Measurements from ENCODE around the gene SCGB2A2.
A peak's percentile ranks its signal among the peaks of the same experiment; 100 is the strongest.

Gene SCGB2A2

DNA sequence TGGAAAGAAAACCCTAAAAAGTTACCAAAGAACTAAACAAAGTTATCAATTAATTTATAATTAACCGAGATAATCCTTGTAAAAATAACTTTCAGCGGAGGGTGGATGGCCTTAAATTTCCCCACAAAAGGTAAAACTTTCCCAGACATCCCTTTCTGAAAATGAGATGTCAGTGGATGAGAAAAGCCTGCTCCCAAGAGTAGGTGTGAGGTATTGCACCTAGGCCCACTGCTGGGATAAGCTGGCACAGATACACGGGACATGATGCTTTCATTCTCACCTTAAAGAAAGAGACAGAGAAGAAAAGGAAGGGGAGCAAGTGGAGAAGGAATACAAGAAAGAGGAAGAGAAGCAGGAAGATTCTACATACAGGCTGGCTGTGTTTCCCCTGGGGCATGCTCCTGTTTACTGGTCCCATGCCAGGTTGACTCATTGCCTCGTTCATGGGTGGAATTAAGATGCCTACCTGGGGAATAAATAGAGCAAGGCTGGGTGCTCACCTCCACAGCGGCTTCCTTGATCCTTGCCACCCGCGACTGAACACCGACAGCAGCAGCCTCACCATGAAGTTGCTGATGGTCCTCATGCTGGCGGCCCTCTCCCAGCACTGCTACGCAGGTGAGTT lies at the start of gene SCGB2A2:
SCGB2A2 (plus strand) TSS at position 505 of the 625 bp plus-strand sequence; CDS start at position 564, 59 bp downstream.
- no peak for DNase-seq

DNA sequence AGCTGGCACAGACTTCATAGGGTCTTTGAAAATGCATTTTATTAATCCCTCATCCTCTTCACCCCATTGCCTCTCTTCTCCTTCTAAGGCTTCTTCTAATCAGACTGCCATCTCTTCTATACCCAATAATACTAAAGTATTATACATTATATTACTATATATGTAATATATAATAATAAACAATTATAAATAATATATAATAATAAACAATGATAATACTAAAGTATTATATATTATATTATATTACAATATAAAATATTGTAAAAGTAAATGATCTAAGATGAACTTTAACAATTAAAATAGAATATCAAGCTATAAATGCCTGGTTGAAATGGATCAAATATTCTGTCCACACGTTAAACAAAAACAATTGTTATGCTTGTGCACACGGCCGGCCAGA lies 48.5 kb upstream of the SCGB2A2 start:
- DNase-seq, result no peak

DNA sequence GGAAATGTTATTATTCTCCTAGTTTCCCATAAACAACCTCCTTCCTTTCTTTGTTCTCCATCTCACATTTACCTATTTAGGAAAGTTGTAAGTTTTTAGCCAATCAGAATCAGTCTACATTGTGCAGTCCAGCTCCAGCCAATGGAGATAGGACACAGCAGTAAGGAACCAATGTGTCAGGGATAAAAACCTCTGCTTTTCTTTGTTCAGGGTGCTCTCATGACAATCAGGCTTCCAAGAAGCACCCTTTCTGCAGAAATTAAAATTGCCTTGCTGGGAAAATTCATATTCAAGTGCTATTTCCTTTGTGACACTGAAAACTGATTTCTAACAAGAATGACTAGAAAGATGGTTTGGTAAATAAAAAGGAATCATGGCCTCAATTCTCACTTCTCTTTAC lies 46.9 kb upstream of the SCGB2A2 start:
- no peak for DNase-seq

DNA sequence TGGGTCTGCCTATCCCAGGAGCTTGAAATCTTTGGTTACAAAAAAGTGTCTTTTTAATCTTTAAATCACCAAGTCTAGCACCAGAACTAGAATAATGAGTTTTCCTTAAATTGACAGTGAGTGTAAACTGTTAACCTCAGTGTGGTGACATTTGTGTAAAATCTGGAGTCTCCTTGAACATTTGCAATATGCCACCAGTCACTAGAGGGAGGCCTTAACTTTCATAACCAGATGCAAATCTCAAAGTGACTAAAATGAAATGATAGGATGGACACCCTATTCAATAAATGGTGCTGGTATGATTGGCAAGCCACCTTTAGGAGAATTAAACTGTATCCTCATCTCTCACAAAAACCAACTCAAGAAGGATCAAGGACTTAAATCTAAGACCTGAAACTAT lies 36.2 kb upstream of the SCGB2A2 start:
- no peak for DNase-seq

DNA sequence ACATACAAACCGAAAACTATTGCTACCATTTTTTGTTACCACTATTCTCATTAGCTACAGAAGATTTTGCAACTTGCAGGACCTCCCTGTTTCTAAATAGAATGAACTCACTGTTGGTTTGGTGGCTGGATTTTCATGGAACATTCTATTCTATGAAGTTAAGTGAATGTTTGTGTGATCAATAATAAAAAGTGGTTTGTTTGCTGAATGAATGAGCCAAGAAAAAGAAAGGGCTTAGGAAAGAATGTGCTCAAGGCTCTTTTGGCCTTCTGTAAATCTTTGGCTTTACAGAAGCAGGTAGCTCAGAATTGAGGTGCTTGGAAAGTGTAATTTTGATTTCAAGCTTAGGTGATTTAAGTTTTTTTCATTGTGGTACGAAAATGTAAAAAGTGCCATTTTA lies 33.8 kb upstream of the SCGB2A2 start:
- no peak for DNase-seq

DNA sequence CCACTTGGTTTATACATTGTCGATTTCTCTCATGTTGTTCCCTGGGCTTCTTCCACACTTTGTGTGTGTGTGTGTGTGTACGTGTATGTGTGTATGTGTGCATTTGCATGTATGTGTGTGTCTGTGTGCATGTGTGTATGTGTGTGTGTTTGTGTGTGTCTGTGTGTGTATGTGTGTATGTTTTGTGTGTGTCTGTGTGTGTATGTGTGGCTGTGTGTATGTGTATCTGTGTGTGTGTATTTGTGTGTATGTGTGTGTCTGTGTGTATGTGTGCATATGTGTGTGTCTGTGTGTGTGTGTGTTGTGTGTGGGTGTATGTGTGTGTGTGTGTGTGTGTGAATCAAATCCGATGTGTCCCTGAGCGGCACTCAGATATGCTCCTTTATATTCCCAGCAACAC lies 32.5 kb upstream of the SCGB2A2 start:
- no peak for DNase-seq

DNA sequence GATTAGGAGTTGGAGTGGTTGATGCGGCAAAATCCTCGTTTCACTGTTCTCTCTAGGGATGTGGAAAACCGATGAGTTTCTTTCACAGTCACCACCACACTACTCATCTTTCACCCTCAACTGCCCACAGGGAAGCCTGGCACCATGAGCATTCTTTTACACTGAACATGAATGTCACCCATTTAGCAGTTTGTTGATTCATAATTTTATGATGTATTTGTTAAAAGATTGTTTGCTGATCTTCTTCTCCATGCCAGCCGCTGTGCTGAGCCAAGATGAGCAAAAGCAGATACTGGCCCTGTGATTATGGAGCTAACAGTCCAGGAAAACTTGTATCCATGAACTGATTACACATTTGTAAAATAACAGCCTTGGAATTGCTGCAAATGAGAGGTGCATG lies 31.8 kb upstream of the SCGB2A2 start:
- DNase-seq, result no peak

DNA sequence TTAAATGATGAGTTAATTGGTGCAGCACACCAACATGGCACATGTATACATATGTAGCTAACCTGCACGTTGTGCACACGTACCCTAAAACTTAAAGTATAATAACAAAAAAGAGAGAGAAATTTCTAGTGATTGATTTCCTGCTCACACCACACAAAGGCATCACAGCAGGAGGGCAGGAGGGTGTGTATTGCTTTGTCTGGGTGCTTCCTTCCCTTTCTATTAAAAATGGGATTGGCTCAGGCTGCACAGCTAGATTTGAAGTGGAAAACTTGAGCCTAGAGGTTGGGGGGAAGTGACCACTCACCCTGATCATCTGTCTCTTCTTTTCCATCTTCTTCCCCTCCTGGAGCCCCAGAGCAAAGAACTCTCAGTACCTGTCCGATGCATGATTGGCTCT lies 28.9 kb upstream of the SCGB2A2 start:
- DNase-seq, result no peak

DNA sequence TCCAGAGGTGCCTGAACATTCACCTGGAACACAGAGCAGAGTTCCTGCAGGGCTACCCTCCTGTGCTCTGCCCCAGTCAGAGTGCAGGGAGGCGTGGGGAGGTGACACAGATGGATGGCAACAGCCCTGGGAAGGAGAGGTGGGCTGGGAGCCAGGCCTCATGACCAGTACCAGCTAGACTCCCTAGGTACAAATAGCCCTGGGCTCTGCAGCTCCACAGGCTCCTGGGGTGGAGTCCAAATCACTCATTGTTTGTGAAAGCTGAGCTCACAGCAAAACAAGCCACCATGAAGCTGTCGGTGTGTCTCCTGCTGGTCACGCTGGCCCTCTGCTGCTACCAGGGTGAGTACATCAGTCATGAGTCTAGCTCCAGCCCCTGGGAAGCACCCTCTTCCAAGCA lies 27.9 kb upstream of the SCGB2A2 start, which contains the start of gene SCGB1D2:
SCGB1D2 (plus strand) TSS at position 219 of the 400 bp plus-strand sequence; CDS start at position 288, 69 bp downstream.
- peak in 1 of 2 experiments; percentile 46 for DNase-seq

DNA sequence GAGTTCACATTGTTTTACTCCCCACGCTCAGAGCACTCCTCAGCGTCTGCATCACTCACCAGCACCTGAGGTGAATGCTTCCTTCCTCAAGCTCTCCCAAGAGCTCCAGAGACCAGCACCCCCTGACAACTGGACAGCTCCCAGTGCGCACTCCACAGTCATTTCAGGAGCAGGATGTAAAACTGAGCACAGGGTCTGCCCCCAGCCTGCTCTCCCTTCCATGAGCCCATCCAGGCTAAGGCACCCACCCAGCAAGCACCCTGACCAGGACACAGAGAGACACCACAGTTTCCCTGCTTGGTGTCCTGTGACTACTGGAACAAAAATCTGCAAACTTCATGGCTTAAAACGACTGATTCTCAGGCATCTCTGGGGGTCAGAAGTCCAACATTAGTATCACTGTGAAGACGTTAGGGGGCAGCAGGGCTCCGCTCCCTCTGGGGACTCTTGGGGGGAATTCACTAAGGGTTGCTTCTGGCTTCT lies 24.6 kb upstream of the SCGB2A2 start:
- DNase-seq, result no peak

DNA sequence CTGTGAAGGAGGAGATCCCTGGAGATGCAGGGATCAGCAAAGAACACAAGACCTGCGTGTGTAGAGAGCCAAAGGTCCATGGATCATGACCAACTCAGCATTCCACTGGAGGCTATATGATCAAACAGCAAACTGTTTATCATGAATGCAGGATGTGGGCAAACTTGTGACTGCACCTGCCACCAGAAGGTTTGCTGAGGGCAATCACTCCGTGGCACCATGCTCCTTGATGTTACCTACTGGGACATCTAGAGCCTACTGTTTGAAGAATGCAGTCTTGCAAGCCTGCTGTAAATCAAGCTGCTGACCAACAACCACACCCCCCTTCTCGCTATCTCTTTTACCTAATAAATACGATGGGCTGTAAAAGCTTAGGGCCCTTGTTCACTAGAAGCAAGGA lies 18.3 kb upstream of the SCGB2A2 start:
- DNase-seq, result no peak

DNA sequence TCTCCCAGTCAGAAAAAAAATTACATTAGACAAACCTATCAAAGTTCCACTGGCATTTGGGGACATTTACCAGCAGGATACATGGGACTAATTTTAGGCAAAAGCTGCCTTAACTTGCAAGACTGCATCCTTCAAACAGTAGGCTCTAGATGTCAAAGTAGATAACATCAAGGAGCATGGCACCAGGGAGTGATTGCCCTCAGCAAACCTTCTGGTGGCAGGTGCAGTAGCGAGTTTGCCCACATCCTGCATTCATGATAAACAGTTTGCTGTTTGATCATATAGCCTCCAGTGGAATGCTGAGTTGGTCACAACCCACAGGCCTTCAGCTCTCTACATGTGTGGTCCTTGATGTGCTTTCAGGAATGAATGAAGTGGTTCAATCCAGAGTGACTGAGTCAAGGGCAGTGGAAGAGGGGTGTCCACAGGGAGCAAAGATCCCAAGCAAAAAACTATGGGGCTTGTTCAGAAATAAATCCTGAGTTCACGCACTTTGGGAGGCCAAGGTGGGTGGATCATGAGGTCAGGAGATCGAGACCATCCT lies 15.9 kb upstream of the SCGB2A2 start:
- no peak for DNase-seq

DNA sequence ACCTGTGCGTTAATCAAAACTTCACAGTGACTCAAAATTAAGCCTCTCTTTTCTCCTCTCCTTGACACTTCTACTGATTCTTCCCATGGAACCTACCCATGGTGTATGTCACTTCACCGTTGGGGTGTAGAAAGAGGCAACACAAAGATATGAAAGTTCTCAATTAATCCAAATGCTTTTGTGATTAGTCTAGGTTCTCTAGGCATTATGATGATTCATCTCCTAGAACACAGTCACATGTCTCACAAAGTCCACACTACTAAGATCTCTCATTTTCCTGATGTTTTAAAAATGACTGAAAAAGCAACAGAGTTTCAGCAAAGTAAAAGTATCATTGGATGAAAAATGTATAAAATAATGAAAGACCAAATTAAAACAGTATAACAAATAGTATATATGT lies 13.7 kb upstream of the SCGB2A2 start:
- no peak for DNase-seq

DNA sequence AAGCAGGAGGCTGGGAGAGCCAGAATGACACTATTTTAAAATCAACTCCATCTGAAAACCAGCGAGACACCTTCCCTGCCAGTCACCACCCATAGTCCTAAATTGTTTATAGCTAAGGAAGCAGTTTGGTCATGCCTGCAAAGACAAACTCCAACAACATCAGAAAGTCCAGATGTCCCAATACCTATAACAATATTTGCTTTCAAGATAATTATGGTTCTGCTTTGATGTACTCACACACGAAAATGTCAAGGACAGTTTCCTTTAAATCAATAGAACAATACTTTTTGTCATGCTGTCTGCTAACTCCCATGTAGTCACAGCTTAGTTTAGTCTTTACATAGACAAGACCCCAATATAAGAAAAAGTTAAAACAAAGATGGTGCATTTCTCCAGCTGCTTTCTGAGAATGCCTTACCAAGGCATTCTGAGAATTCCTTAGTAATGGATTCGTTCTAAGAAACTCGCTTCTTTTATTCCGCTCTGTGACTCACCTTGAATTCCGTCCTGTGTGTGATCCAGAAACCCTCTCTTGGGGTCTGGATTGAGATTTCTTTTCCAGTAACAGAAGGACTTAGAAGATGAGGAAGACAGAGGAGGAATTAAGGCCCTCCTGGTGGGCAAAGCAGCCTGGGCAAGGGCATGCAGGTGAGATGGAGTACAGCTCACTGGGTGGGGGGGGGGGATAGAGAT lies 9.6 kb upstream of the SCGB2A2 start:
- DNase-seq, result no peak

DNA sequence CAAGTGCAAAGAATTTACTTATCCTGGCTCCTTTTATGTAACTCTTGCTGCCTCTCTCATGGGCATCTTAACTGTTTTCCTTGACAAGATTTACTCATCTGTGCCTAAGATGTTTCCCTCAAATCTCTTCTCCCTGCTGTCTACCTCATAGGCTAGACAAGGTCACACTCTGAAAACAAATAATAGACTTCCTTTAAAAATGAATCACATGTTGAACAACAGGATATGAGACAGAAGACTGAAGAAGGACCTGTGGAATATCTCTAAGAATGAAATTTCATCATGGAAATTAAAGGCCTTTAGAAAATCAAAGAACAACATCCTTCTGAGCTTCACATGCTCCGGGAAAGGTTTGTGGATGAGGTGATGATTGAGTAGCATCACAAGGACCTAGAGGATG lies 6.0 kb upstream of the SCGB2A2 start:
- DNase-seq, result no peak

DNA sequence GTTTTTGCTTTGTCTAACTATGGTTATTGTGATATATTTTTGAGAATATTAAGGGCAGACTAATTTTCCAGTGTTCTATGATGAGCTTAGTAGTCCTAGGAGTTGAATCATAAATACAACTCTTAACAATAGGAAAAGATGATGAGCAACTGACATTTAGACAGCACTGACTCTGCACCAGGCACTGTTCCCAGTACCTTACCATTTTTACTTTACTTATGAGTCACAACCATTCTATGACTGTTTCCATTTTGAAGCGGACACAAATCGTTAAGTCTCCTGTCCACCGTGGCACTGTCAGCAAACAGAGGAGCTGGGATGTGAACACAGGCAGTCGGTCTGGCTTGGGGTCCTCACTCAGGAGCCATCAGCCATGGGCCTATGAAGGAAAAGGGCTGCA lies 3.4 kb upstream of the SCGB2A2 start:
- no peak for DNase-seq

DNA sequence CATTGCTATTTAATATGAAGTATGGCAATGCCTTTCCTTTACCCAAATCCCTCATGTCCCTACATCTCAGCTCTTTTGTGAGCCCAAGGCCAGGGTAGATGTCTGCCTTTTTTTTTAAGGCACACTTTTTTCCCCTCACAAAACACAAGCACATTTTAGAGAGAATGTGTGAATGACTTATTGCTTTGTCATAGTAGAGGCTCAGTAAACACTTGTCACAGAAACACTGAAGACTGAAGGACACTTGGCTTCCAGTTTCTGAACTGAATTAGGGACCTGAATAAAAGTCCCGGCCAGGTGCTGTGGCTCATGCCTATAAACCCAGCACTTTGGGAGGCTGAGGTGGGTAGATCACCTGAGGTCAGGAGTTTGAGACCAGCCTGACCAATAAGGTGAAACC lies 2.9 kb upstream of the SCGB2A2 start:
- no peak for DNase-seq

DNA sequence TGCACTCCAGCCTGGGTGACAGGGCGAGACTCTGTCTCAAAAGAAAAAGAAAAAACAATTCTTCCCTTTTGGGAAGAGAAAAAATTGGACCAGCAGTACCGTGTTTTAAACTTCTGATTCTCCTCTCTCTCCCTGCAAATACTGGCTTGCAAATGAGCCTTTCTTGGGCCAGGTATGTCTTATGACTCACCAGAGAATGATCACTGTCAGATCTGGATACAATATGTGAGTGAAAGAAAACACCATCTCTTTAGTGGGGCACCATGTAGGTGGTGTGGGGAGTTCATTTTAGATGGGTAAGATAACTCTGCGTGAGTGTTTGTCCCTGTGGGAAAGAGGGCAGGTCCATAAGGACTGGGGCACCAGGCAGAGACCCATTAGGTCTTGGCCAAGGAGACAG lies 2.4 kb upstream of the SCGB2A2 start:
- no peak for DNase-seq

DNA sequence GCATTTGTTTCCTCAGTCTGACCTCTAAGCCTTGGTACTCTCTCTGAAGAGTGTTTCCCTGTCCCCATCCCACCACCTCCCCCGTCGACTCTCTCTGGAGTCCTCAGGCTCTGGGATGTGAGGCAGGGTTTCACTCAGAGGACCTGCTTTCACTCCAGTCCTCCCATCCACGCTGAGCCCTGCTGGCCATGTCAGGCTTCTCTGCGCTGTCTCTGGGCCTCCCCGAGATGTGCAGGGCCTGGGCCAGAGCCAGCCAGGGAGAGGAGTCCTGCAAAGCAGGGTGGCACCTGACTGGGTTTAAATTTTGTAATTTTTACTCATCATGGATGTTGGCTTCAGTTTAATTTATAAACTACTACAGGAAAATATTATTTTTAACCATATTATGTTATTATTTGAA lies 3.3 kb downstream of the SCGB2A2 start:
- DNase-seq, result no peak

DNA sequence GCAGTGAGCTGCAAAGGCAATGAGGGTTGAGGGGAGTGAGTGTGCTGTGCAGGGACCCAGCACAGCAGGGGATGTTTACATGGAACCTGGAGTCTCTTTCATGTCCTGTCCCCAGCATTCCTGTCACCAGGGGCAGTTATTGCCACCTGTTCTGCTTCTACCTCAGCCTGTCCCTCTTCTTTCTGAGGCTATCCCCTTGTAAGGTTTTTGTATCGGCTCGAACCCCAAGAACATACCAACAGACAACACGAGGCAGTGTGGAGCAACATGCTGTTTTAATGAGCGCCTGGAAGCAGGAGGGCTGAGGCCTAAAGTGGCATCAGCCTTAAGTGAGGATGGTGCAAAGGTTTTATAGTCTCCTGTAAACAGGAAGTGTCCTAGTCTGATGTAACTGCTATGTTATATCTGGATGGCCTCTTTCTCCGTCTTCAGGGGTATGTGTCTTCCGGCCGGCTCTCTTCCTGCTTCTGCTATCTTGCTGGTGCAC lies 3.9 kb downstream of the SCGB2A2 start:
- DNase-seq, result no peak

DNA sequence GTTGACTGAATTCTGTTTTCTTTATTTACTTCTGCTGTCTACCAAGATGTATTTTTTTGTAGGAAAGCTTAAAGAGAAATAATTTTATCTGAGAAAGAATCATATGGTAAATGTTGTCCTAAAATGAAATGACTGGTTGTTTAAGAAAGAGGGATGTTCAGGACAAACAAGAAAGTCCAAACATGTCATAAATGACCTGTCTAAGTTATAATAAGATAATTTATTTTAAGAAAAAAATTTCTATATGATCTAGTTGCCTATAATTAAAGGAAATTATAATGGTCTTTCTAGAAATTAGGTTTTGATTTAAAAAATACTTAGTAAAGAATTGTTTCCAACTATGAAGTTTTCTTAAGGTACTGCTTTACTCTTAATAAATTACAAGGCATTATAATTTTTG lies 10.5 kb downstream of the SCGB2A2 start:
- no peak for DNase-seq

DNA sequence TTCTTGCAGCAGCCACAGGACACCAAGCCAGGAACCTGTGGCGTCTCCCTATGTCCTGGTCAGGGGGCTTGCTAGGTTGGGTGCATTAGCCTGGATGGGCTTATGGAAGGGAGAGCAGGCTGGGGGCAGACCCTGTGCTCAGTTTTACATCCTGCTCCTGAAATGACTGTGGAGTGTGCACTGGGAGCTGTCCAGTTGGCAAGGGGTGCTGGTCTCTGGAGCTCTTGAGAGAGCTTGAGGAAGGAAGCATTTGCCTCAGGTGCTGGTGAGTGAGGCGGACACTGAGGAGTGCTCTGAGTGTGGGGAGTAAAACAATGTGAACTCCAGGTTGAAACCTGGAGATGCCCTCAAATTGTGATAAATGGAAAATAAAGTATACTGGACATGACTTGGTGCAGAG lies 25.5 kb downstream of the SCGB2A2 start:
- DNase-seq, result no peak

DNA sequence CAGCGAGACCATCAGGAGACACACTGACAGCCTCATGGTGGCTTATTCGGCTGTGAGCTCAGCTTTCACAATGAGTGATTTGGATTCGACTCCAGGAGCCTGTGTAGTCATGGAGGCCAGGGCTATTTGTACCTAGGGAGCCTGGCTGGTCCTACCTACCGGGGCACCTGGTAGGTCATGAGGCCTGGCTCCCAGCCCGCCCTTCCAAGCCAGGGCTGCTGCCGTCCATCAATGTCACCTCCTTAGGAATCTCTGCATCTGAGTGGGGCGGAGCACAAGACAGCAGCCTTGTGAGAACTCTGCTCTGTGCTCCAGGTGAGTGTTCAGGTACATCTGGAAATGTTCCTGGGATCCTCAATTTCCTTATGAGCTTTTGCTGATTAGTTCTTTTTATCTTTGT lies 29.0 kb downstream of the SCGB2A2 start, which contains the start of gene SCGB1D4:
SCGB1D4 (minus strand) TSS at position 101 of the 400 bp plus-strand sequence; CDS start at position 36, 65 bp downstream.
- no peak for DNase-seq

DNA sequence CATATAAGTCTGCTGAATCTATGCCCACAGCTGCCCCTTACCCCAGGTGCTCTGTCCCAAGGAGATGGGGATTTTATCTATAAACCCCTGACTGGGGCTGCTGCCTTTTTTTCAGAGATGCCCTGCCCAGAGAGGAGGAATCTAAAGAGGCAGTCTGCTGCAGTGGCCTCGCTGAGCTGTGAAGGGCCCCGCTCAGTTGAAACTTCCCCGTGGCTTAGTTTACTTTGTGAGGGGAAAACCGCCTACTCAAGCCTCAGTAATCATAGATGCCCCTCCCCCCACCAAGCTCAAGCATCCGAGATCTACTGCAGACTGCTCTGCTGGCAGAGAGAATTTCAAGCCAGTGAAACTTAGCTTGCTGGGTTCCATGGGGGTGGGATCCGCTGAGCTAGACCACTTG lies 36.3 kb downstream of the SCGB2A2 start:
- DNase-seq, result no peak

Measured in NCI-H1930 (cell line).